Stimulated activated CD4-positive, alpha-beta T cell treated with anti-CD3 and anti-CD28 coated beads, TNF-alpha, amount 100 ng/mL, for 24 hours (primary cell): Measurements from ENCODE around the gene CSTF1.

Experiments
- DNase-seq, 3 experiments: peaks; one replicate each; pipeline ENCODE4 v3.0.0-alpha.2; 2020; ENCODE audit warnings: low read depth in 3 of 3

Gene CSTF1

GRCh38 chr20:56392132-56392880, at the start of gene CSTF1, which contains the start of gene AURKA:
TSS of gene CSTF1 (plus strand) at chr20:56392645. CDS start at chr20:56395553, 2,908 bp downstream.
TSS of gene AURKA (minus strand) at chr20:56392215. CDS start at chr20:56388197, 4,018 bp downstream.
- peak; percentile 98 to 99 (median 99) for DNase-seq

GRCh38 chr20:56342783-56343182, 49.7 kb upstream of the CSTF1 start:
- DNase-seq = no peak

GRCh38 chr20:56343861-56344381, 48.5 kb upstream of the CSTF1 start:
- DNase-seq = peak in 1 of 3 experiments; percentile 44

- DNase-seq = no peak
Measured at GRCh38 chr20:56345911-56346310, 46.5 kb upstream of the CSTF1 start.

- DNase-seq = no peak
Measured at GRCh38 chr20:56347628-56348304, 44.7 kb upstream of the CSTF1 start.

GRCh38 chr20:56348305-56348693, 44.1 kb upstream of the CSTF1 start:
- no peak for DNase-seq

- no peak for DNase-seq
Measured at GRCh38 chr20:56348746-56349145, 43.7 kb upstream of the CSTF1 start.

- no peak for DNase-seq
Measured at GRCh38 chr20:56350842-56351241, 41.6 kb upstream of the CSTF1 start.

GRCh38 chr20:56352345-56353055, 39.9 kb upstream of the CSTF1 start:
- DNase-seq = no peak

GRCh38 chr20:56353356-56353755, 39.1 kb upstream of the CSTF1 start:
- DNase-seq = no peak

GRCh38 chr20:56358070-56358469, 34.4 kb upstream of the CSTF1 start:
- no peak for DNase-seq

- peak; percentile 58 to 80 (median 68) for DNase-seq
Measured at GRCh38 chr20:56358600-56359211, 33.7 kb upstream of the CSTF1 start, which contains the start of gene FAM210B. TSS of gene FAM210B (plus strand) at chr20:56358974. CDS start at chr20:56359006, 32 bp downstream.

- peak in 1 of 3 experiments; percentile 9 for DNase-seq
Measured at GRCh38 chr20:56359212-56360132, 33.0 kb upstream of the CSTF1 start.

GRCh38 chr20:56360133-56360907, 32.1 kb upstream of the CSTF1 start:
- no peak for DNase-seq

- DNase-seq = no peak
Measured at GRCh38 chr20:56360908-56361205, 31.6 kb upstream of the CSTF1 start.

- no peak for DNase-seq
Measured at GRCh38 chr20:56361900-56362299, 30.5 kb upstream of the CSTF1 start.

GRCh38 chr20:56362833-56363413, 29.5 kb upstream of the CSTF1 start:
- no peak for DNase-seq

- no peak for DNase-seq
Measured at GRCh38 chr20:56363491-56363890, 29.0 kb upstream of the CSTF1 start.

GRCh38 chr20:56368351-56369134, 23.9 kb upstream of the CSTF1 start:
- DNase-seq = no peak
